ENCODE results near the gene SULF2.

The SULF2 gene

DNA sequence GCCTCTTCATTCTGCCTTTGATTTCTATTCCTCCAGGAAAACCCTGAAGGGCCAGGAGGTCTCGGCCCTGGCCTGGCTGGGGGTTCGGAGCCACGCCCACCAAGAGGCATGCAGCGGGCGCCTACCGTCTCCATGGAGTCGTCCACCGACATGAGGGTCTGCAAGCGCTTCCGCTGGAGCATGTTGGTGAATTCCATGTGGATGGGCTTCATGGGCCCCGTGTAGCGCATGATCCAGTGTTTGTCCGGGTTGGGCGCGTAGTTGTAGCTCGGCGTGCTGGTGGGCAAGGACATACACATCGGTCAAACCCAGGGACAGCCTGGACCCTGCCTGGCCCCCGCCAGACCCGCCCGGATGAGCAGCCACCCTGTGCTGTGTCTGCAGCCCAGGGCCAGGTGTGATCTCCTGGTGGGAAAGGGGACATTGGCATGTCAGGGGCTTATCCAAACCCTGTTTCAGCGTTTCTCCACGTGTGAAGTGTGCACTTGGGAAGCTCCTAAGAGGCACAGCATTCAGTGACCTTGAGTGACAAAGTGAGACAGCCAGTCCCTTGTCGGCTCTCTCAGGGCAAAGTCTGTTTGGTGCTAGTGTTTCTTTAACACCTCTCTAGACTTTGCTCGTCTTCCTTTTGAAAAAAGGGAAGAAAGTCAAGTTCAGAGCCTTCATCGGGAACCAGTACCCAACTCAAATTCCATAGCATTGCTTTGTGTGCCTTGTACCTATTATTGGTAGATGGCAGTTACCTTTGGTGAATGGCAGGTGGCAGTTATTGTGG is 100.8 kb downstream of the SULF2 start:
- DNase-seq (ENCODE audit: low read depth), result no peak

- no peak for DNase-seq (ENCODE audit: low read depth)
These were observed 102.4 kb downstream of the SULF2 start for GRCh38 chr20:47682916-47683315.

GRCh38 chr20:47682028-47682783 is 103.1 kb downstream of the SULF2 start:
- DNase-seq (ENCODE audit: low read depth), result no peak

- no peak for DNase-seq (ENCODE audit: low read depth)
These were observed 104.3 kb downstream of the SULF2 start for GRCh38 chr20:47680804-47681529.

DNA sequence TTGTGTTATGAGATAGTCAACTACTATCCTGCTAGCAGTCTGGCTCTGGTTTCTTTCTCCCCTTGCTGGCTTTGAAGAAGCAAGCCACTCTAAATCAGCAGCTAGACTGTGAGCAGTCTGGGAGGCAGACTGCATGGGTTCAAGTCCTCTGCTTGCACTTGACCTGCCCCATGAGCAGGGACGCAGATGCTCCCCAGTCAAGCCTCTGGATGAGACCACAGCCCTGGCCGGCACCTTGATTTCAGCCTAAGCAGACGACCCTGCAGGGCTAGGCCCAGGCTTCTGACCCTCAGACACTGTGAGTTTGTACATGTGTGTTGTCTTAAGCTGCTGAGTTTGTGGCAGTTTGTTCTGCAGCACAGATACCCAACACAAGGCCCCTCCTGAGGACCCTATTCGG is 105.8 kb downstream of the SULF2 start:
- DNase-seq (ENCODE audit: low read depth), result no peak

GRCh38 chr20:47678536-47678935 is 106.7 kb downstream of the SULF2 start:
- no peak for DNase-seq (ENCODE audit: low read depth)

DNA sequence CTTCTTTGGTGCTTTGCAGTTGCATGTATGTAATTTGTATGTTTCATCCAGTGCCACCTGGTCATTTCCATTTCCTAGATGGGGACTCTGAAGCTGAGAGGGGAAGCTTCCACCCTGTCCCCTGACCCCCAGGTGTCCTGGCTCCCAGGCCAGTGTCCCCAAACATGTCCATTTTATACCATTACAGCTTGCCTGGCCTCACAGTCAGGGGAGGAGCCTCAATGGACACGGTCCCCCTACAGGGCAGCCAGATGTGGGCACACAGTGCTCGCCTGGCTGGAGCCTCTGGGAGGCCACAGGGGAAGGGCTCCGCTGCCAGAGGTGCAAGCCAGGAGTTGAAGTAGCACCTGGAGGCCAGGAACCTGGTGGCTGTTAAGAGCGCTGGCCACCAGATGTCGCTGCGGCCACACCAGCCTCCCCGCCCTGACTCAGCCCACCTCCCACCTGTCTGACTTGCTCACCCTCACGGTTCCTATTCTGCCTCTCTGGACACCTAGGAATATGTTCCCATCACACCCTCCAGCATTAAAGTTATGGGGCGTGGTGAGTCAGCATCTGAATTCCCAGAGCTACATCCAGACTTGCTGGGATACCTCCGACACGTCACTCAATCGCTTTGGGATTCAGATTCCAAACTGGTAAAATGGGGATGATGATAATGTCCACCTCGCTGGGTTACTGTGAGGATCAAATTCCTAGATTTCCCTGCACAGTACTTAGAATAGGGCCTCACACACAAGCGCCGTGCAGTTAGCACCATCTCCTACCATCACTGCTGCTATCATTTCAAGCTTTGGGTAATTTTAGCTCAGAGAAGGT is 107.4 kb downstream of the SULF2 start:
- peak; percentile 48 for DNase-seq (ENCODE audit: low read depth)

DNA sequence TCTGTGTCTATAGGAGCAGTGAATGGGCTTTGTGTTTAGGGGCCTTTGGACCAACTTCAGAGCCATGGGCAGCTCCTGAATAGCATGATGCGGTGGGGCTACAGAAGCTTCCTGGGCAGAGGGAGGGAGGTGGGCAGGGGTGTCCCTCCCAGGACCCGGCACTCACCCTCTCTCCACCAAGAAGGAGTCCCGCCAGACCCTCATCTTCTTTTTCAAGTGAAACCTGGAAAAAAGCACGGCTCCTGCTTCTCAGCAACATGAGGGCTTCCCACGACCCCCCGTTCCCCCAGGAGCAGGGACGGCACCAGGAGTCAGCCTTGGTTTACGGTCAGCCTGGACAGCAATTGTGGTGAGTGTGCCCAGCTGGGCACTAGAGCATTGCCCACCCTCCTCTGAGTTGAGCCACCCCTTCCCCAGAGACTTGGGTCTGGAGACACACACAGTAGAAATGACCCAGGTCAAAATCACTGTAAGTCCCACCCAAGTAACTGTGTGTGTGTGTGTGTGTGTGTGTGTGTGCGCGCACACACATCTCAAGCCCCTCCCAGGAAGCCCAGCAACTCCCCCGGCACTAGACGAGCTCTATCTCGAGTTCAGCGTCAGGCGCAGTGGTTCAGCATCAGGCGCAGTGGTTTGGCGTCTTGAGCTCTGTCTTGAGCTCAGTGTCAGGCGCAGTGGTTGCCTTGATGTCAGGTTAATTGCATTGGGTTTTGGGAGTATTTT is 108.2 kb downstream of the SULF2 start:
- DNase-seq (ENCODE audit: low read depth), result no peak

- DNase-seq (ENCODE audit: low read depth), result no peak
These were observed 109.0 kb downstream of the SULF2 start for GRCh38 chr20:47676219-47676721.

DNA sequence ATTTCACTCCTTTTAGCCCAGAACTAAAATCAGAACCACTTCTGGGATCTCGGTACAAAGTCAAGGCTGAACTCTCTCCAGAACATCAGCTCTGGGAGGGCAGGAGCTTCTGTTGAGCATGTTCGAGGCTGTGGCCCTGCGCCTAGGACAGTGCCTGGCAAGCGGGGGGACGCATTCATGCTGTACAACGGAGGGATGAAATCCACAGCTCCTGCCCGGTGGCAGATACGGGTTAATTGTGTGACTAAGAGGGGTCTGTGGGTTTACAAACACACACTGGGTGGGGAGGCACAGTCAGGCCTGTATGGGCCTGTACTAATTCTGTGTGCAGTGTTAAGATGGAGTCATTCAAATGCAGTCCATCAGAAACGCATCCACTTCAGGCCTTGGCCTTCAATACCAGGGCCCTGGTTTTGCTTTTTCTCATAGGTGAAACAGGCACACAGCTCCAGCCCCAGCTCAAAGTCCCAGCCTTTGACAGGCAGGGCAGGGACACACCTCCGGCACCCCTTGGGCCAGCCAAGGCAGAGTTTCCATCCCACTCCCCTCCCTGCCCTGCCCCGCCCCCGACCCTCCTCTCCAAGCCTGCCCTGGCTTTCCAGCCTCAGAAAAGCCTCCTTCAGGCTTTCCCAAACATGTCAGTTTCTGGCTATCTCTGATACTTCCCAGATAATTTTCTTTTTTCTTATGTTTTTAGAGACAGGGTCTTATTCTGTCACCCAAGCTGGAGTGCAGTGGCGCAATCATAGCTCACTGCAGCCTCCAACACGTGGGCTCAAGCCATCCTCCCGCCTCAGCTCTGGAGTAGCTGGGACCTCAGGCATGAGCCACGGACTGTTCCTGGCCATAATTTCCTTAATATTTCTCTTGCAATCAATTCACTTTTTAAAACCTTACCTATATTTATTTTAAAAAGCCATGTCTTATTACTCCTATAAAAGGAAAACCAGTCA is 109.8 kb downstream of the SULF2 start:
- no peak for DNase-seq (ENCODE audit: low read depth)

GRCh38 chr20:47674686-47675085 is 110.6 kb downstream of the SULF2 start:
- DNase-seq (ENCODE audit: low read depth), result no peak

GRCh38 chr20:47674145-47674544 is 111.1 kb downstream of the SULF2 start:
- DNase-seq (ENCODE audit: low read depth), result no peak

- DNase-seq (ENCODE audit: low read depth), result no peak
These were observed 111.7 kb downstream of the SULF2 start for GRCh38 chr20:47673671-47673955.

DNA sequence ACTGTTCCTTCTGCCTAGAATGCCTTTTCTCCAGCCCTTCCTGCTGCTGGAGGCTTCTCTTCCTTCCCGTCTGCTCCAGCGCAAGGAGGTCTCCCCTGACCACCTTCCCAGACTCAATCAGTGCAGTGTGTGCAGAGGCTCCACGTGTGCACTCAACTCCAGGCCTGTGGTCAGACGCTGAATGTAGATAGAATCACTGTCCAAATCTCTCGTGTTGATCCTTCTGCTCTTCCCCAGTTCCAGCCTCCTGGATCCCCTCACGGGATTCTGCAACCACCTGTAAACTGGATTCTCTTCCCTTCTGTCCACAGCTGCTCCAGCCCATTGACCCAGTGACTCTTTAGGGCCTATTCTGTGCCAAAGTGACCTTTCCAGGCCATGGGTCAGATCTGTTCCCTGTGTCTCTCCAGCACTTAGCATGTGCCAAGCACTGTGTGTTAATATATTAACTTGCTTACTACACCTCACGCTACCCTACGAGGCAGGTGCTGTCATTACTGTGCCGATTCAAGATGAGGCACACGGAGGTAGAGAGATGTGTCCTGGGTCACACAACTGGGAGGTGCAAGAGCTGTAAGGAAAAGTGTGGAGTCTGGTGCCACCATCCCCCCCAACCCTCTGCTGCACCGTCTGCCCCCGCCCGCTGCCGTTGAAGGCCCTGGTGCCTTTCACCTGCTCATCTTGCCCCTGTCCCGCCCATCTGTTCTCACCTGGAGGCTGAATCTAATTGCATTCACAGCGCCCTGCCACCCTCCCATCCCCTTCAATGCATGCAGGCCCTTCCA is 112.2 kb downstream of the SULF2 start:
- no peak for DNase-seq (ENCODE audit: low read depth)

DNA sequence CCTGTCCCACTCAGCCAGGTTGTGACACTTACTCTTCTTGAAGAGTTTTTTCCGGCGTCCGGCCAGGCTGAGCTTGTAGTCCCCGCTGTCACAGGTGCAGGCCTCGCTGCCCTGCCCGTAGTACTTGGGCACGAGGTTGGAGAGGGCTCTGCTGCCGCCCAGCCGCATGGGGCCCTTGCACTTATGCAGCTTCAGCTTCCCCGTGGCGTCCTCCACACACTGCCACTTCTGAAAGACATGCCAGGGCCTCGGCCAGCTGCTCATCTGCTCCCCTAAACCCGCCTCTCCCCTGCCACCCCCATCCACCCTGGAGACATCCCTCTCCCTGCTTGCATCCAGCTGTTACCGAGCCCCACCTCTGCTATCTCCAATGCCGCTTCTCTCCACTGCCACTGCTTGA is 113.1 kb downstream of the SULF2 start:
- DNase-seq (ENCODE audit: low read depth), result no peak

DNA sequence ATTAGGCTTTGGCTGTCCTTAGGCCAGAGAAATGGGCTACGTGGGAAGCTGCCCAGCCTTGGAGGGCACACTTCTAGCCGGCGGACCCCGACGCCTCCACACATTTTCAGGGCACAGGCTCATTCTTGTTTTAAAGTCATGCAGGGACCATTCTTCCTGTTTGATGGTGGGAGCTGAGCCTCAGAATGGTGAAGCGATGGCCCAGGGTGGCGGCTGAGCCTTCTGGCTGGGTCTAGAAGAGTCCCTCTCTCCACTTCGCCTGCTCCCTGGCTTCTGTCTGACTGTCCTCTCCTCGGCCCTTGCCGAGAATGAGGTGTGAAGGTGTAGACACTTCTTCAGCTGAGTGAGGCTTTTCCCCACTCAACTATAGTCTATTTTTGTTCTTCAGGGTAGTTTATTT is 114.4 kb downstream of the SULF2 start:
- no peak for DNase-seq (ENCODE audit: low read depth)

DNA sequence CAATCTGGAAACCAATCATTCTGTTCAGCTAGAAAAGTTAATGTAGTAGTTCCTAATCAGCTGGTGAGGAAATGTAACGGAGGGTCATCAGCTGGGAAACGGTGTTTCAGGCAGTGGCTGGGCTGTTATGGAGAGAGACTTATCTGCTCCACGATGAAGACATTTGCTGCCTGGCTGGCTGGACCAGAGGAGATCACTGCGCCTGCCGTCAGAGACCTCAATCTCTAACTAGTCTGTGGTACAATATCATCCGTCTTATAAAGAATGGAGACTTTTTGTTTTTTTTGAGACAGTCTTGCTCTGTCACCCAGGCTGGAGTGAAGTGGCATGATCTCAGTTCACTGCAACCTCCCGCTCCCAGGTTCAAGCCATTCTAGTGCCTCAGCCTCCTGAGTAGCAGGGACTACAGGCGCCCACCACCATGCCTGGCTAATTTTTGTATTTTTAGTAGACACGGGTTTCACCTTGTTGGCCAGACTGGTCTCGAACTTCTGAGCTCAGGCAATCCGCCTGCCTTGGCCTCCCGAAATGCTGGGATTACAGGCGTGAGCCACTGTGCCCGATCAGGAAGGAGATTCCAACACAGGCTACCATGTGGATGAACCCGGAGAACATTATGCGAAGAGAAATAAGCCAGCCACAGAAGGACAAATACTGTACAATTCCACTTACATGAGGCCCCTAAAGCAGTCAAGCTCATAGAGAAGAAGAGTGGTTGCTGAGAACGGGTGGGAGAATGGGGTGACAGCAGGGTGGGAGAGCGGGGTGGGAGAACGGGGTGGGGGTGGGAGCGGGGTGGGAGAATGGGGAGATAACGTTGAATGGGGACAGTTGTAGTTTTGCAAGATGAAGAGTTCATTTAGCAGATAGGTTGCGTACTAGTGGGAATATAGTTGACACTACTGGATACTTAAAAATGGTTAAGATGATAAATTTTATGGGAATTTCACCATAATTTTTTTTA is 115.1 kb downstream of the SULF2 start:
- DNase-seq (ENCODE audit: low read depth), result no peak

- no peak for DNase-seq (ENCODE audit: low read depth)
These were observed 115.8 kb downstream of the SULF2 start for GRCh38 chr20:47669489-47669888.

All from stimulated activated CD4-positive, alpha-beta T cell treated with anti-CD3 and anti-CD28 coated beads, Interleukin-2, amount 100 ng/mL, for 4 hours (primary cell).